HepG2 (cell line): Measurements from ENCODE around the gene ZDHHC18. TPM values are rescaled to one million over a fixed set of nuclear protein-coding genes. Genes with fewer than 3 reads are reported as not detected.

Source experiments
- ASH2L ChIP-seq: fragments of 300-600, 200-600 bp; sonication (generic); IDR thresholded peaks from 2 replicates; pipeline ENCODE4 v1.7.0; 2017; ENCODE audit warnings: low read depth, mild to moderate bottlenecking, moderate library complexity, mixed read lengths, low read length; ENCODE audit not compliant: insufficient read length
- KLF12 ChIP-seq: sonication (generic); formaldehyde crosslinking; IDR thresholded peaks from 2 replicates; pipeline ENCODE4 v1.4.0; 2020; ENCODE audit warnings: missing genetic modification reagents, borderline replicate concordance
- MYC ChIP-seq: sonication (generic); formaldehyde crosslinking; IDR thresholded peaks from 2 replicates; pipeline ENCODE4 v1.9.0; 2021; ENCODE audit warnings: missing genetic modification reagents, borderline replicate concordance
- NPAS2 ChIP-seq: sonication (generic); formaldehyde crosslinking; IDR thresholded peaks from 2 replicates; pipeline ENCODE4 v1.8.0; 2022; ENCODE audit warnings: mild to moderate bottlenecking, missing genetic modification reagents, borderline replicate concordance
- PATZ1 ChIP-seq: sonication (generic); formaldehyde crosslinking; IDR thresholded peaks from 2 replicates; pipeline ENCODE4 v1.4.0; 2020; ENCODE audit warnings: missing genetic modification reagents
- PHF20 ChIP-seq: sonication (generic); formaldehyde crosslinking; IDR thresholded peaks from 2 replicates; pipeline ENCODE4 v1.5.0; 2020; ENCODE audit warnings: mild to moderate bottlenecking, missing genetic modification reagents
- PRDM15 ChIP-seq: sonication (generic); formaldehyde crosslinking; IDR thresholded peaks from 2 replicates; pipeline ENCODE4 v1.4.0; 2020; ENCODE audit warnings: missing genetic modification reagents
- TCF12 ChIP-seq, 2 experiments: fragments of 450-650 bp in 1 of 2; sonication (generic) in 1 of 2; formaldehyde crosslinking in 1 of 2; IDR thresholded peaks; 2 replicates each; pipeline versions ENCODE4 v1.6.1 to v1.8.0; 2017 to 2022; ENCODE audit warnings: antibody characterized with exemption in 1 of 2, mild to moderate bottlenecking in 1 of 2, missing genetic modification reagents in 1 of 2, moderate library complexity in 1 of 2
- YY1 ChIP-seq: IDR thresholded peaks from 2 replicates; pipeline ENCODE4 v1.6.1; 2011; ENCODE audit warnings: low read length, low read depth, moderate library complexity, mild to moderate bottlenecking; ENCODE audit not compliant: insufficient read depth, insufficient replicate concordance
- ZFX ChIP-seq: sonication (generic); formaldehyde crosslinking; IDR thresholded peaks from 2 replicates; pipeline ENCODE4 v1.4.0; 2020; ENCODE audit warnings: mild to moderate bottlenecking, low read depth, missing genetic modification reagents, moderate library complexity
- ZGPAT ChIP-seq: IDR thresholded peaks from 2 replicates; pipeline ENCODE4 v1.6.1; 2016; ENCODE audit warnings: mild to moderate bottlenecking
- ZNF609 ChIP-seq: sonication (generic); formaldehyde crosslinking; IDR thresholded peaks from 2 replicates; pipeline ENCODE4 v1.4.0; 2020; ENCODE audit warnings: mild to moderate bottlenecking, missing genetic modification reagents, borderline replicate concordance
- ZNF782 ChIP-seq: sonication (generic); formaldehyde crosslinking; IDR thresholded peaks from 2 replicates; pipeline ENCODE4 v1.4.0; 2020; ENCODE audit warnings: missing genetic modification reagents, mild to moderate bottlenecking, borderline replicate concordance
- polyA plus RNA-seq, 8 experiments: library from polyadenylated mRNA; depleted of rRNA in 3 of 8; stranded (reverse) in 7 of 8; unstranded in 1 of 8; fragments of >200 nt; fragmentation: Illumina TruSeq in 4 of 8; extraction: Trizol in 4 of 8; gene quantifications; 2 replicates each; pipeline versions ENCODE4 v1.2.1 to v1.2.3, GENCODE V29; 2011 to 2016; ENCODE audit warnings: low read depth in 4 of 8, missing spikeins in 1 of 8, mixed read lengths in 1 of 8; ENCODE audit not compliant: insufficient read depth in 1 of 8
- total RNA-seq, 5 experiments: library from RNA; depleted of rRNA; stranded (reverse); fragments of >200 nt; fragmentation: Illumina TruSeq; extraction: Trizol; gene quantifications; 2 replicates each; pipeline ENCODE4 v1.2.3, GENCODE V29; 2016; ENCODE audit warnings: low read depth in 1 of 5

The ZDHHC18 gene
- total and polyA plus RNA-seq, 2 of the 13 experiments (the other 11 are each of a cell fraction or from before 2014, with no cell fraction given), result 13.2 to 35.3 TPM

GRCh38 chr1:26787706-26788514 is 38.6 kb upstream of the ZDHHC18 start, which contains the start of gene PIGV (continued):
- TF ChIP-seq ZGPAT (CRISPR knock-in tag), result peak; percentile 7; the same call in 1 of the 2 replicates
- TF ChIP-seq PATZ1 (CRISPR knock-in tag), result 0 out of 2 replicates have a peak, but pooled peaks have one; percentile 33
- peak; percentile 51; the same call in 1 of the 2 replicates for TF ChIP-seq PHF20 (CRISPR knock-in tag)
- peak; percentile 72 for TF ChIP-seq ASH2L
- TF ChIP-seq PRDM15, result 0 out of 2 replicates have a peak, but pooled peaks have one; percentile 51
- TF ChIP-seq ZFX (CRISPR knock-in tag), result peak; percentile 90
- peak; percentile 59; the same call in 1 of the 2 replicates for TF ChIP-seq MYC (CRISPR knock-in tag)
- peak; percentile 59; the same call in 1 of the 2 replicates for TF ChIP-seq ZNF782 (CRISPR knock-in tag)
- TF ChIP-seq NPAS2 (CRISPR knock-in tag), result no peak
- TF ChIP-seq ZNF609 (CRISPR knock-in tag), result peak; percentile 49; the same call in 1 of the 2 replicates
- peak; percentile 99 for TF ChIP-seq YY1
- TF ChIP-seq KLF12, result no peak
- TF ChIP-seq TCF12 (IDR thresholded peaks at IDR 0.05), result no peak
- TF ChIP-seq TCF12 (CRISPR knock-in tag; IDR thresholded peaks at IDR 0.05), result no peak
